B cell (primary cell): Measurements from ENCODE around the gene OFD1.

ENCODE experiments used
- CTCF ChIP-seq: fragments of 200-600 bp; IDR thresholded peaks from one replicate; pipeline ENCODE4 v1.8.0; 2022; ENCODE audit warnings: antibody characterized with exemption, mild to moderate bottlenecking
- EZH2 ChIP-seq: IDR thresholded peaks from 2 replicates; pipeline ENCODE4 v1.6.1; 2012; ENCODE audit warnings: borderline replicate concordance, low read depth, mild to moderate bottlenecking, moderate library complexity, low read length; ENCODE audit not compliant: insufficient read depth, poor library complexity, severe bottlenecking

GRCh38 chrX:13774696-13775095 lies 40.1 kb downstream of the OFD1 start:
- TF ChIP-seq CTCF (no peak), EZH2 (no peak)
